Hepatocyte (in vitro differentiated cells): ENCODE results near the gene KIF6. TPM values are rescaled to one million over a fixed set of nuclear protein-coding genes. Genes with fewer than 3 reads are reported as not detected.
A peak's percentile ranks its signal among the peaks of the same experiment; 100 is the strongest.

Experiments
- DNase-seq: peaks from one replicate; pipeline ENCODE4 v3.0.0-alpha.2; 2016; ENCODE audit warnings: low spot score
- H2AFZ ChIP-seq: fragments of 200-600 bp; sonication (generic); 2 replicates; pipeline ENCODE4 v1.6.0; 2016; ENCODE audit warnings: antibody characterized with exemption, mild to moderate bottlenecking
- H3K27ac ChIP-seq: fragments of 200-600 bp; sonication (generic); 2 replicates; pipeline ENCODE4 v1.5.1; 2016; ENCODE audit warnings: mild to moderate bottlenecking
- H3K27me3 ChIP-seq: fragments of 200-600 bp; sonication (generic); 2 replicates; pipeline ENCODE4 v1.6.1; 2016
- H3K36me3 ChIP-seq: fragments of 200-600 bp; sonication (generic); replicated peaks from 2 replicates; pipeline ENCODE4 v1.5.1; 2016; ENCODE audit warnings: low read depth; ENCODE audit not compliant: insufficient read depth
- H3K4me1 ChIP-seq: fragments of 200-600 bp; sonication (generic); 2 replicates; pipeline ENCODE4 v1.5.1; 2016; ENCODE audit warnings: mild to moderate bottlenecking, moderate library complexity; ENCODE audit not compliant: insufficient read depth
- H3K4me2 ChIP-seq: fragments of 200-600 bp; sonication (generic); 2 replicates; pipeline ENCODE4 v1.6.0; 2016
- H3K4me3 ChIP-seq: fragments of 200-600 bp; sonication (generic); 2 replicates; pipeline ENCODE4 v1.5.1; 2016; ENCODE audit warnings: mild to moderate bottlenecking
- H3K79me2 ChIP-seq: fragments of 200-600 bp; sonication (generic); 2 replicates; pipeline ENCODE4 v1.6.0; 2017; ENCODE audit warnings: mild to moderate bottlenecking
- H3K9me2 ChIP-seq: fragments of 200-600 bp; sonication (generic); replicated peaks from 2 replicates; pipeline ENCODE4 v1.6.0; 2017; ENCODE audit warnings: mild to moderate bottlenecking; ENCODE audit not compliant: insufficient read depth
- H3K9me3 ChIP-seq: fragments of 200-600 bp; sonication (generic); 2 replicates; pipeline ENCODE4 v1.5.1; 2016; ENCODE audit warnings: low read depth, mild to moderate bottlenecking
- H4K20me1 ChIP-seq: fragments of 200-600 bp; sonication (generic); 2 replicates; pipeline ENCODE4 v1.6.0; 2016; ENCODE audit warnings: mild to moderate bottlenecking; ENCODE audit not compliant: insufficient read depth, poor library complexity, severe bottlenecking
- EZH2 ChIP-seq: fragments of 200-600 bp; sonication (generic); IDR thresholded peaks from 2 replicates; pipeline ENCODE4 v1.6.1; 2016; ENCODE audit warnings: antibody characterized with exemption, mild to moderate bottlenecking, borderline replicate concordance
- EZH2phosphoT487 ChIP-seq: fragments of 200-600 bp; sonication (generic); IDR thresholded peaks from one replicate; pipeline ENCODE4 v1.6.1; 2018; ENCODE audit warnings: antibody characterized with exemption, mild to moderate bottlenecking, low read depth, moderate library complexity; ENCODE audit not compliant: unreplicated experiment, severe bottlenecking
- WGBS: methylation state at CpG from one replicate; pipeline ENCODE4 v1.1.6; 2016; ENCODE audit warnings: low lambda C conversion rate; ENCODE audit errors: missing lambda C conversion rate; 5-methylcytosine and 5-hydroxymethylcytosine counted together
- polyA plus RNA-seq: library from polyadenylated mRNA; unstranded; fragments of >200 nt; fragmentation: Nextera tagmentation; extraction: Ambion mirVana; gene quantifications from 2 replicates; pipeline ENCODE4 v1.2.1, GENCODE V29; 2016
- total RNA-seq: library from RNA; depleted of rRNA; stranded (reverse); fragments of >200 nt; gene quantifications from 2 replicates; pipeline ENCODE4 v1.2.3, GENCODE V29; 2014
- TF ChIP-seq, protein P1 (sequence below): fragments of 200-600 bp; sonication (generic); IDR thresholded peaks from 2 replicates; pipeline ENCODE4 v1.5.1; 2016; ENCODE audit warnings: antibody characterized with exemption, mild to moderate bottlenecking; ENCODE audit not compliant: poor library complexity

KIF6 gene
- total and polyA plus RNA-seq, 2 experiments from 2014 or later = 0.87 to 2.3 TPM

DNA sequence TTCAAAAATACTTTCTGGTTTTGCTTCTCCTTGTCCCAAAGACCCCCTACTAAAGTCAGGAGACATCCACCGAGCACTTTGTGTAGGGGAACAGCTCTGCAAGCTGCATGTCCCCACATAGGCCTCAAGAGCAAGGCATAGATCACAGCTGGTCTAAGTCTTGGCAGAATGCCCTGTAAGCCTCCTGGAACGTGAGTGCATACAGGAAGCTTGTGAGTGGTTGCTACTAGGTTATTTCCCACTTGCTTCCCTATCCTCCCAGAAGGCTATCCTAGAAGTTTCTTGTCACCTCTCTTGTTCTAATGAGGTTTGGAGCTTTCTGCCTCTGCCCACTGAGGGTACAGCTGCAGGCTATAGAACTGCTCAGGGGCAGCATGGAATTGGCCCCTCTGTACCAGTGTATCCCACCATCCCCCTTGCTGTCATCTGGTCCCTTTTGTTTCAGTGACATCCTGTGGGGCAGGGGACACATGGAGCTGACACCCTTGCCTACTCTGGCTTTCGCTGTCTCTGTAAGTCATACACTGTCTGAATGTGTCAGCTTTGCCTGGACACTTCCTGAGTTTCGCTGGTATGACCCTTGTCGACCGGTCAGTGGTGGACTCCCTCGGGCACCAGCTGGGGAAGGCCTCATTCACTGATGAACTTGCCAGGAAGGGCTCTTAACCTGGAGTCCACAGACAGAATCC lies 367.1 kb downstream of the KIF6 start:
- no peak overlapping the region for H3K27ac ChIP-seq
- H3K4me1 ChIP-seq = peaks cover 6% of the 10 kb centered on the region
- H3K79me2 ChIP-seq = no peaks in the 10 kb centered on the region
- no peaks in the 10 kb centered on the region for H4K20me1 ChIP-seq
- H2AFZ ChIP-seq = no peak overlapping the region
- WGBS = 79% methylated on average over 7 of the region's 7 CpGs
- DNase-seq = peak; percentile 75
- no peaks in the 10 kb centered on the region for H3K9me3 ChIP-seq
- H3K4me3 ChIP-seq = no peak overlapping the region
- TF ChIP-seq EZH2phosphoT487 (no peak), EZH2 (no peak)
- TF ChIP-seq, protein P1, sequence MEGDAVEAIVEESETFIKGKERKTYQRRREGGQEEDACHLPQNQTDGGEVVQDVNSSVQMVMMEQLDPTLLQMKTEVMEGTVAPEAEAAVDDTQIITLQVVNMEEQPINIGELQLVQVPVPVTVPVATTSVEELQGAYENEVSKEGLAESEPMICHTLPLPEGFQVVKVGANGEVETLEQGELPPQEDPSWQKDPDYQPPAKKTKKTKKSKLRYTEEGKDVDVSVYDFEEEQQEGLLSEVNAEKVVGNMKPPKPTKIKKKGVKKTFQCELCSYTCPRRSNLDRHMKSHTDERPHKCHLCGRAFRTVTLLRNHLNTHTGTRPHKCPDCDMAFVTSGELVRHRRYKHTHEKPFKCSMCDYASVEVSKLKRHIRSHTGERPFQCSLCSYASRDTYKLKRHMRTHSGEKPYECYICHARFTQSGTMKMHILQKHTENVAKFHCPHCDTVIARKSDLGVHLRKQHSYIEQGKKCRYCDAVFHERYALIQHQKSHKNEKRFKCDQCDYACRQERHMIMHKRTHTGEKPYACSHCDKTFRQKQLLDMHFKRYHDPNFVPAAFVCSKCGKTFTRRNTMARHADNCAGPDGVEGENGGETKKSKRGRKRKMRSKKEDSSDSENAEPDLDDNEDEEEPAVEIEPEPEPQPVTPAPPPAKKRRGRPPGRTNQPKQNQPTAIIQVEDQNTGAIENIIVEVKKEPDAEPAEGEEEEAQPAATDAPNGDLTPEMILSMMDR = no peak
- H3K9me2 ChIP-seq = no peaks in the 10 kb centered on the region
- no peaks in the 10 kb centered on the region for H3K27me3 ChIP-seq
- H3K36me3 ChIP-seq = no peaks in the 10 kb centered on the region
- H3K4me2 ChIP-seq = no peak overlapping the region

DNA sequence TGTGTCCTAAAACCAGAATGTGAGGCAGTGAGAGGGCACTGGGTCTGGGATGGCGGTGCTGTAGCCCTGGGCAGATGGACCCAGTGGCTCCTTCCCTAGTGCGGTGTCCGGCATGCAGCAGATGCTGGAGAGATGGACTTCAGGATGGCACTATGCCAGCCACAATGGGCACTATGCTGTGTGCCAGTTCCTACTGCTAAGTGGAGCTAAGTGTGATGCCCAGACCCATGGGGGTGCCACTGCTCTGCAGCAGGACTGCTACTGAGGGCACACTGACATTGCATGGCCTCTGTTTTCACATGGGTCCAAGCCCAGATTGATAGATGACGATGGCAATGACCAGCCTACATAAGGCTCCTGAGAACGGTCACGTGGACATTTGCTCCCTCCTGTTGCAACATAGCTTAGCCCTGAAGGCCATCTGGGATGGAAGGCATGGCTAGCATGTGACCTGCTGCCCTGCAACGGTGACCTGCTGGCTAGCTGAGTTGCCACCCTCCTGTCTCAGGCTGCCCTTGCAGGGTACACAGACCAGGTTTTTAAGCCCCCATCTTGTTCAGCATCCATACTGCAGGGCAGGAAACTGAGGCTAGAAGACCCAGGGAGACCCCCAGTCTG lies 371.4 kb downstream of the KIF6 start:
- Histone ChIP-seq H3K4me1 (peaks cover 6% of the 10 kb centered on the region), H2AFZ (no peak overlapping the region)
- WGBS = 92% methylated on average over 7 of the region's 7 CpGs

DNA sequence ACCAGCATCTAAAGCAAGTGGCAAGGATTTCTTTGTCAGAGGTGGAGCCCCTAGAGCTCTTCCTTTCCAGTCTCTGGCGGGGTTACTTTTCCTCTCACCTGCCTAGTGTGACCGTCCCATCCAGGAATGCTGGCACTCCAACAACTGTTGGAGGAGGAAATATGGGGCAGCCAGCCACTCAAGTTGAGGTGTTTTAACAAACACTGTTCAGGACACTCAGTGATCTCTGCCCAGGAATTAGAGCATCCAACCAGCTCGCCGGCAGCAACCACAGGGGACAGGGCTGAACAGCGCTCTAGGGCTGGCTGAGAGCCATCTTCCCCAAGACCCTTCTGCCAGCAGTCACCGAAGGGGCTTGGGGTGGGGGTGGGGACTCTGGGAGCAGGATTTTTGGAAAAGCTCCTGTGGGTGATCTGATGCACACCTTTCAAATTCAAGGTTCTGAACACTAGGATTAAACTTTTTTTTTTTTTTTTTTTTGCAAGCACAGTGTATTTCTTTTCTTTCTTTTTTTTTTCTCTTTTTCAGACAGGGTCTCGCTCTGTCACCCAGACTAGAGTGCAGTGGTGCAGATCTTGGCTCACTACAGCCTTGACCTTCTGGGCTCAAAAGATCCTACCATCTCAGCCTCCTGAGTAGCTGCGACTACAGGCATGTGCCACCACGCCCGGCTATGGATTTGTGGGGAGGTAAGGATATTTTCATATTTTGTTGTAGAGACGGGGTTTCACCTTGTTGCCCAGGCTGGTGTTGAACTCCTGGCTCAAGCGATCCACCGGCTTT lies 374.3 kb downstream of the KIF6 start:
- Histone ChIP-seq H4K20me1 (no peaks in the 10 kb centered on the region), H3K4me1 (no peaks in the 10 kb centered on the region), H3K9me2 (no peaks in the 10 kb centered on the region), H3K36me3 (no peaks in the 10 kb centered on the region), H3K27ac (no peak overlapping the region), H3K4me3 (no peak overlapping the region), H3K9me3 (no peaks in the 10 kb centered on the region), H3K27me3 (no peaks in the 10 kb centered on the region), H3K4me2 (no peak overlapping the region), H3K79me2 (no peaks in the 10 kb centered on the region), H2AFZ (no peak overlapping the region)
- TF ChIP-seq EZH2phosphoT487 (no peak), EZH2 (no peak)
- TF ChIP-seq, protein P1 = no peak
- 90% methylated on average over 13 of the region's 13 CpGs for WGBS
- no peak for DNase-seq

More for the DNA sequence above, 371.4 kb downstream of the KIF6 start:
- Histone ChIP-seq H3K79me2 (no peaks in the 10 kb centered on the region), H3K4me2 (no peak overlapping the region), H3K27ac (no peak overlapping the region), H4K20me1 (no peaks in the 10 kb centered on the region), H3K9me2 (no peaks in the 10 kb centered on the region), H3K27me3 (no peaks in the 10 kb centered on the region), H3K36me3 (no peaks in the 10 kb centered on the region), H3K4me3 (no peak overlapping the region), H3K9me3 (no peaks in the 10 kb centered on the region)
- DNase-seq = no peak
- TF ChIP-seq EZH2 (no peak), EZH2phosphoT487 (no peak)
- TF ChIP-seq, protein P1 = no peak
